HG02973 (cell line): ENCODE results near the gene SLC1A4.
"Not testable (repeated sequence)": the region's sequence is repeated elsewhere in the genome, so short reads cannot be mapped to it uniquely, and the experiment has no call there.

ENCODE experiments used
- ATAC-seq: cut with Tn5 transposase; IDR thresholded peaks from one replicate; pipeline ENCODE4 v1.9.1; 2021; ENCODE audit warnings: moderate library complexity; ENCODE audit not compliant: unreplicated experiment

SLC1A4 gene

GRCh38 chr2:64963719-64964118 lies 25.5 kb upstream of the SLC1A4 start:
- ATAC-seq, result no peak

GRCh38 chr2:64966017-64966416 lies 23.2 kb upstream of the SLC1A4 start:
- ATAC-seq, result no peak

DNA sequence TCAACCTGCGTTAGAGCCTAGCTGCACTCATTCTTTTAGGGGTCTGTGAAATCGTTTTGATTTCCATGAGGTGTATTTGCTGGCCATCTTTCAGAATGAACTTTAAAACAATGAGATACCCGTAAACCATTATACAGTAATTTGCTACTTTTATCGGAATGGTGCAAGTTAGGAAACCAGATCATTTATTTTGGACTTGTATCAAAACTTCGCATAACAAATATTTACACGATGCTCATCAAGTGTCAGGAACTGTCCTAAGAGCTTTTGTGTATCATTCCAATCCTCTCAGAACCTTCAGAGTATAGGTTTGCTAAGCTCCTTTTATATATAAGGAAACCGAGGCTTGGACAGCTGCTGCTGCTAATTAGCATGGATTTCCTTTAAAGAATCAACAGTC lies 22.4 kb upstream of the SLC1A4 start:
- no peak for ATAC-seq

GRCh38 chr2:64967601-64968000 lies 21.6 kb upstream of the SLC1A4 start:
- ATAC-seq, result no peak

DNA sequence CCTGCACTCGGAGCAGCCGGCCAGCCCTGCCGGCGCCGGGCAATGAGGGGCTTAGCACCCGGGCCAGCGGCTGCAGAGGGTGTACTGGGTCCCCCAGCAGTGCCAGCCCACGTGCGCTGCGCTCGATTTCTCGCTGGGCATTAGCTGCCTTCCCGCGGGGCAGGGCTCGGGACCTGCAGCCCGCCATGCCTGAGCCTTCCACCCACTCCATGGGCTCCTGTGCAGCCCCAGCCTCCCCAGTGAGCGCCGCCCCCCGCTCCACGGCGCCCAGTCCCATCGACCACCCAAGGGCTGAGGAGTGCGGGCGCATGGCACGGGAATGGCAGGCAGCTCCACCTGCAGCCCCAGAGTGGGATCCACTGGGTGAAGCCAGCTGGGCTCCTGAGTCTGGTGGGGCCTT lies 20.1 kb upstream of the SLC1A4 start:
- not testable (repeated sequence) for ATAC-seq

GRCh38 chr2:64970495-64970894 lies 18.7 kb upstream of the SLC1A4 start:
- ATAC-seq, result no peak

DNA sequence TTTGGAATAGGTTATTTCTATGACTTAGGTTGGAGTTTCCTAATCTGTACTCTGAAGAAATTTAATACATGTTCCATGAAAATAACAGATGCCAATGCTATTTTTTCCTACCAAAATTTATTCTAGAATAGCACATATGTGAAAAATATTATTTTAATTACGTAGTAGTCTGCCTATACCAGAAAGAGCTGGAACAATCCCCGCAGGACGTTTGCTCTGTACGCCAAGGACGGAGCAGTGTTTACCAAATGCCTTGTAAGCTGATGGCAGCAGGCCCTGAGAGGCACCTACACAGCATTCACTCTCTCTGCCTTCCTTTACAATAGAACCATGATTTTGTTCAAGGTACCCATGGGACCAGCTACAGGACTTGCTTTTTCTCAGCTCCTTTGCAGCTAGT lies 16.8 kb upstream of the SLC1A4 start:
- no peak for ATAC-seq

GRCh38 chr2:64972876-64973275 lies 16.3 kb upstream of the SLC1A4 start:
- ATAC-seq, result no peak

GRCh38 chr2:64975232-64975821 lies 13.9 kb upstream of the SLC1A4 start:
- no peak for ATAC-seq

- ATAC-seq, result no peak
These were observed 12.9 kb upstream of the SLC1A4 start for GRCh38 chr2:64976276-64976675.

DNA sequence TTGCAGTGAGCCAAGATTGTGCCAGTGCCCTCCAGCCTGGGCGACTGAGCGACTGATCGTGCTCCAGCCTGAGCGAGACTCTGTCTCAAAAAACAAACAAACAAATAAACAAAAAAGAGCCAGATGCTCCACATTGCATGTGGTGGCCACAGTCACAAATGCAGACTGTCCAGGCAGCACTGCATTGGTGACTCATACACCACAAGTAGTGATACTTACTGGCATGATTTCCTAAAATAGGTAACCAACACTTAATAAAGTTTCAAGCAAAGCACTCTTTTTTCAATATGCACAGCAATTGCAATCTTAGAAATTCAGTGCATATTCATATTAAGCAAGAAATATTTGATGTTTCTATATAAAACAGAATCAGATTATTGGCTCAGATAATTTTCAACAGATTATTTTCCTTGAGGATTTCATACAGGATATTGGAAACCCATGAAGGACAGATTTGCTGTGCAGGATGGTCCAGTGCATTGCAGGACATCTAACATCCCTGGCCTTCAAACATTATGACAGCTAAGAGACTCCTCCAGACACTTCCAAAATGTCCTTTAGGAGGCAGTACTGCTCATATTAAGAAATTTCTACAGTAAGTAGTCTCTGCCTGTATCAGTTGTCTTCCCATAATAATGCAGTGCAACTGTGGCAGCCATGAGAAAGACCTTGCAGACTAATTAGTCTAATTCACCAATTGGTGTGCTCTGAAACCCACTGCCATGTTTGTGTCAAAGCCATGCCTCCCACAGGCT lies 10.5 kb upstream of the SLC1A4 start:
- no peak for ATAC-seq

DNA sequence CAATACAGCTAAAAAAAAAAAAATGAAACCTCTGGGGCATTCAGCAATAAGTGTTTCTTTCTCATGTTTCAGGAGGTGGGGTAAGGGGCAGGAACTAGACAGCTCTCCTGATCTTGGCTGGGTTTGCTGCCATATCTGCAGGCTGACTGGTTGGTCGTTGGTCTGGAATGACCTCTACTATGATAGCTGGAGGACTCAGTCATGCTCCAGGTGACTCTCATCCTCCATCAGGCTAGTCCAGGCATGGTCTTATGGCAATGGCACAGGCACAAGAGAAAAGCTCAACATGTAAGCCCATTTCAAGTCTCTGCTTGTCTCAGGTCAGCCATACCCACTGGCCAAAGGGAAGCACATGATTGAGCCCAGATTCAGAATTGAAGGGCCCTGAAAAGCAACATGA lies 9.5 kb upstream of the SLC1A4 start:
- ATAC-seq, result no peak

GRCh38 chr2:64980183-64980582 lies 9.0 kb upstream of the SLC1A4 start:
- no peak for ATAC-seq

- no peak for ATAC-seq
These were observed 6.8 kb upstream of the SLC1A4 start for GRCh38 chr2:64982311-64982857.

DNA sequence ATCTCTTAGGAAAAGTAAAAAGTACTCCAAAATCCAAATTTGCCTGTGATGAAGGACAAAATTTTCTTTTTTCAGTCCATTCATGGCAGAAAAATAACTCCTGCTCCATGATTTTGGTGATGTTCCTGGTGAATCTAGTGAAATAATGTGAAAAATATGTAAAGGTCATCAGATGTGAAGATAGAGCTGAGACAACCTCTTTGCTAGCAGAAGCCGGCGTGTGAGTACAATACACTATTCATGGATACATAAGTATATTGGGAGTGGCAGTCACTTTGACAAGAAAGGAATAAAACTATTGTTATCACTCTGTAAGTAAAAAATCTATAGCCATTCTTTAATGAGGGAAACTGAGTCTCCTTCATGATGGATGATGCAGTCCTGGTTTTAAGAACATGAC lies 6.3 kb upstream of the SLC1A4 start:
- ATAC-seq, result no peak

- ATAC-seq, result peak; percentile 29
These were observed 3.8 kb upstream of the SLC1A4 start for GRCh38 chr2:64985447-64985846.

DNA sequence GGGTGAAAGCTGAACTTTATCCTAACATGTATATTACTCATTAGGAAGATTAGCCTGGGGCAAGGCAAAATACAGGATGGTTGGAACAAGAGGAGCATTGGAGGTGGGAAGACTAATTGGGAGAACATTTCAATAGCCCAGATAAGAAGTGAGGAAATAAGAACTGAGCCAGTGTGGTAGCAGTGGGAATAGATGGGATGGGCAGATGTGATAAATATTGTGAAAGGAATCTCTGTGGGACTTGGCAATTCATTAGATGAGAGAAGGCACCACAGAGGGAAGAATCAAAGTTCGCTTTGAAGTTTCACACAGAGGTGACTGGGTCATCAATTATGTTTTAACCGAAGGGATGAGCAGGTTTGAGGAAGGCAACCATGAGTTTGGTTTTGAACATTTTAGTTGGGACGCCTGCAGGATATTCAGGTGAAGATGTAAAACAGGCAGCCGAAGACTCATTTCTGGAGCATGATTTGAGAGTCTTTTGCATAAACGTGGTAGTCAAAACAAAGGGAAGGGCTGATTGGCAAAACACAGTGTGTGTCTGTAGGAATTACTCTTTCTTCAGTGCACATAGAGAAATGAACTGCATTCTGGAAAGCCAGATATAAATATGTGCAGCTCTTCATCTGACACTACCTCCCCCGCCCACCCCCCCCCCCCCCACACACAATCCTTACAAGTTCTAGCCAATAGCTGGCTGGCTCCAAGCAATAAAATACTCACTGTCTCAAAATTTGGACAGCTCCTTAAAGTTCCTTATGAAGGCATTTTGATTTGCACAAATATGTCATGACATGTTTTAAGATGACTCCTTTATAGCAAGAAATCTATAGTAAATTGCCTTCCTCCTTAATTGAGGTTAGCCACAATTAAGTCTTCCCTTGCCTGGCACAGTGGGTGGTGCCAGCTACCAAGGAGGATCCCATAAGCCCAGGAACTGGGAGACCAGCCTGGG lies 1.9 kb upstream of the SLC1A4 start:
- peak; percentile 18 for ATAC-seq

- ATAC-seq, result no peak
These were observed 1.2 kb upstream of the SLC1A4 start for GRCh38 chr2:64987956-64988419.

DNA sequence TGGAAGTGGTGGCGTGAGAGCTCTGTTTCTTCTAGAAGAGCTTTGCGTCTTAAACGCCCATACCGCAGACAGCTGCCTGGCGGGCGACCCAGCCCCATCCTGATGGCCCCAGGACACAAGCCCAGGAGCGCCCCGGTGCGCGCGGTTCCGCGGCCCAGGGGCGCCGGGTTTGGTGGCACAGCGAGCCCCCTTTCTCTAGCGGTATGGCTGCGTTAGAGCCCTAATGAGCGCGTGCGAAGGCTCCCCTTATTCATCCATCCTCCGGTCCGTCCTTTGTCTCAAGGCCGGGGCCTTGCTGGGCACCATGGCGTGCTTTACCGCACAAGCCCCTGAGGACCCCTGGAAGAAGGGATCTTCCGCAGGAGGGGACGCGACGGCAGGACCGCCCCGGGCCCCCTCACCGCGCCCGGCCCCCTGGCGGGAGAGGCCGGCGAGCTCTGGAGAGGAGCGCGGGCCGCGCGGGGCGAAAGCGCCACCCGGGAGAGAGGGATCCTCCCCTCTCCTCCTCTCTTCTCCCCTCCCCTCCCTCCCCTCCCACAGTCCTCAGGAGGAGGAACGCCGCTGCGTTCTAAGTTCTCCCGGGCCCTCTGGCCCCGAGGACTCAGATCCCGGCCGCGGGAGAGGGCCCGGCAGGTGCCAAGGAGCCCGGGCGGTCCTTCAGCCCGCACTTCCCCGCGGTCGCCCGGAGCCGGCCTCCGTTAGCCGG lies 626 bp upstream of the SLC1A4 start:
- peak; percentile 29 for ATAC-seq

GRCh38 chr2:64989982-64990614 lies 899 bp downstream of the SLC1A4 start:
- no peak for ATAC-seq
